HG03354 (cell line): ENCODE data around the gene JAM2.

Experiments
- ATAC-seq: cut with Tn5 transposase; IDR thresholded peaks from one replicate; pipeline ENCODE4 v1.9.1; 2021; ENCODE audit warnings: mild to moderate bottlenecking; ENCODE audit not compliant: unreplicated experiment, poor library complexity, severe bottlenecking

The JAM2 gene

GRCh38 chr21:25759573-25759972 lies 120.5 kb downstream of the JAM2 start:
- ATAC-seq, result no peak

- ATAC-seq, result no peak
Measured at GRCh38 chr21:25760061-25760460, 121.0 kb downstream of the JAM2 start.

- ATAC-seq, result no peak
Measured at GRCh38 chr21:25760677-25761076, 121.6 kb downstream of the JAM2 start.

DNA sequence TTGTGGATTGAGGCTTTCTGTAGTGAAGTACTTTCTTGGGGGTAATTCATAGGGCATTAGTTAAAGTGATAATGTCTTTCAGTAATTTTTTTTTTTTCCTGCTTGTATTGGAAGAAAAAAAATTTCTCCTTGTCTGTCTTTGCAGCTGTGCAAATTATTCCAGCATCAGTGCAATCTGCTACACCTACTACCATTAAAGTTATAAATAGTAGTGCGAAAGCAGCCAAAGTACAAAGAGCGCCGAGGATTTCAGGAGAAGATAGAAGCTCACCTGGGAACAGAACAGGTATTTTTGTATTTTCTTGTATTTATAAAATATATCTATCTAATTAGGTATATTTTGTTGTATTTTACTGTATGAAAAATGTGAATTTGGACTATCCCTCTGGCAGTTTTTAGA lies 125.0 kb downstream of the JAM2 start:
- ATAC-seq, result no peak
